GM21526 (cell line): ENCODE data around the gene AKAP13.

Source experiments
- ATAC-seq: cut with Tn5 transposase; IDR thresholded peaks from one replicate; pipeline ENCODE4 v1.9.1; 2021; ENCODE audit warnings: moderate library complexity; ENCODE audit not compliant: unreplicated experiment, low FRiP score

Gene AKAP13

GRCh38 chr15:85755942-85756341, 375.5 kb downstream of the AKAP13 start:
- no peak for ATAC-seq

- no peak for ATAC-seq
Observed at GRCh38 chr15:85756411-85757072, 376.1 kb downstream of the AKAP13 start.

- ATAC-seq = no peak
Observed at GRCh38 chr15:85757073-85757938, 376.9 kb downstream of the AKAP13 start.

GRCh38 chr15:85757939-85758654, 377.7 kb downstream of the AKAP13 start:
- no peak for ATAC-seq

GRCh38 chr15:85758655-85758978, 378.2 kb downstream of the AKAP13 start:
- ATAC-seq = no peak

- ATAC-seq = no peak
Observed at GRCh38 chr15:85759376-85759775, 379.0 kb downstream of the AKAP13 start.

GRCh38 chr15:85760049-85760448, 379.6 kb downstream of the AKAP13 start:
- ATAC-seq = no peak

GRCh38 chr15:85760531-85761371, 380.3 kb downstream of the AKAP13 start:
- ATAC-seq = no peak

GRCh38 chr15:85761635-85762034, 381.2 kb downstream of the AKAP13 start:
- ATAC-seq = no peak

GRCh38 chr15:85762039-85762755, 381.8 kb downstream of the AKAP13 start:
- no peak for ATAC-seq

GRCh38 chr15:85762756-85763127, 382.3 kb downstream of the AKAP13 start:
- no peak for ATAC-seq

- ATAC-seq = no peak
Observed at GRCh38 chr15:85763157-85763556, 382.8 kb downstream of the AKAP13 start.

- no peak for ATAC-seq
Observed at GRCh38 chr15:85763673-85764633, 383.6 kb downstream of the AKAP13 start.

- ATAC-seq = no peak
Observed at GRCh38 chr15:85764649-85765277, 384.4 kb downstream of the AKAP13 start.

- ATAC-seq = no peak
Observed at GRCh38 chr15:85766001-85766831, 385.8 kb downstream of the AKAP13 start.

GRCh38 chr15:85767785-85768529, 387.6 kb downstream of the AKAP13 start:
- ATAC-seq = no peak
